ENCODE data around the gene JMJD1C.

Gene JMJD1C

GRCh38 chr10:63205421-63205820, 260.4 kb downstream of the JMJD1C start:
- Mint-ChIP-seq H3K27me3 (no peaks in the 10 kb centered on the region), H3K36me3 (ENCODE audit: low read depth) (peaks cover 75% of the 10 kb centered on the region), H3K9me3 (no peaks in the 10 kb centered on the region), H3K27ac (no peak overlapping the region), H3K4me1 (ENCODE audit: low read depth) (peaks cover 50% of the 10 kb centered on the region), H3K4me3 (peak overlapping the region; percentile 21)
- DNase-seq: no peak

GRCh38 chr10:63204667-63205391, 260.9 kb downstream of the JMJD1C start:
- peak overlapping the region; percentile 58 for H3K27ac Mint-ChIP-seq
- H3K9me3 Mint-ChIP-seq: no peaks in the 10 kb centered on the region
- no peaks in the 10 kb centered on the region for H3K27me3 Mint-ChIP-seq
- H3K4me1 Mint-ChIP-seq (ENCODE audit: low read depth): peaks cover 46% of the 10 kb centered on the region
- DNase-seq: no peak
- H3K36me3 Mint-ChIP-seq (ENCODE audit: low read depth): peaks cover 73% of the 10 kb centered on the region
- H3K4me3 Mint-ChIP-seq: peak overlapping the region; percentile 21

- Mint-ChIP-seq H3K4me3 (no peak overlapping the region), H3K36me3 (ENCODE audit: low read depth) (peaks cover 75% of the 10 kb centered on the region), H3K9me3 (no peaks in the 10 kb centered on the region), H3K4me1 (ENCODE audit: low read depth) (peaks cover 22% of the 10 kb centered on the region), H3K27ac (no peak overlapping the region), H3K27me3 (no peaks in the 10 kb centered on the region)
- no peak for DNase-seq
Observed at GRCh38 chr10:63201118-63201517, 264.7 kb downstream of the JMJD1C start.

- H3K9me3 Mint-ChIP-seq: no peaks in the 10 kb centered on the region
- no peak overlapping the region for H3K4me3 Mint-ChIP-seq
- DNase-seq: no peak
- peaks cover 15% of the 10 kb centered on the region for H3K4me1 Mint-ChIP-seq (ENCODE audit: low read depth)
- H3K36me3 Mint-ChIP-seq (ENCODE audit: low read depth): peaks cover 71% of the 10 kb centered on the region
- H3K27ac Mint-ChIP-seq: no peak overlapping the region
- H3K27me3 Mint-ChIP-seq: no peaks in the 10 kb centered on the region
Observed at GRCh38 chr10:63200431-63200830, 265.3 kb downstream of the JMJD1C start.

- Mint-ChIP-seq H3K27me3 (no peaks in the 10 kb centered on the region), H3K4me1 (ENCODE audit: low read depth) (peaks cover 8% of the 10 kb centered on the region)
Observed at GRCh38 chr10:63199716-63200115, 266.1 kb downstream of the JMJD1C start.

GRCh38 chr10:63197344-63198092, 268.3 kb downstream of the JMJD1C start:
- H3K27me3 Mint-ChIP-seq: no peaks in the 10 kb centered on the region
- H3K27ac Mint-ChIP-seq: peak overlapping the region; percentile 7
- H3K36me3 Mint-ChIP-seq (ENCODE audit: low read depth): peaks cover 79% of the 10 kb centered on the region
- H3K9me3 Mint-ChIP-seq: no peaks in the 10 kb centered on the region
- no peak overlapping the region for H3K4me3 Mint-ChIP-seq
- DNase-seq: no peak
- peaks cover 1% of the 10 kb centered on the region for H3K4me1 Mint-ChIP-seq (ENCODE audit: low read depth)

More at GRCh38 chr10:63199716-63200115, 266.1 kb downstream of the JMJD1C start:
- Mint-ChIP-seq H3K4me3 (no peak overlapping the region), H3K9me3 (no peaks in the 10 kb centered on the region), H3K36me3 (ENCODE audit: low read depth) (peaks cover 68% of the 10 kb centered on the region), H3K27ac (no peak overlapping the region)
- DNase-seq: no peak

- H3K27me3 Mint-ChIP-seq: no peaks in the 10 kb centered on the region
- peak overlapping the region; percentile 31 for H3K27ac Mint-ChIP-seq
- H3K36me3 Mint-ChIP-seq (ENCODE audit: low read depth): peaks cover 86% of the 10 kb centered on the region
- H3K4me3 Mint-ChIP-seq: no peak overlapping the region
- H3K4me1 Mint-ChIP-seq (ENCODE audit: low read depth): no peaks in the 10 kb centered on the region
- H3K9me3 Mint-ChIP-seq: no peaks in the 10 kb centered on the region
- DNase-seq: no peak
Observed at GRCh38 chr10:63192826-63193225, 273.0 kb downstream of the JMJD1C start.

GRCh38 chr10:63175534-63175933, 290.2 kb downstream of the JMJD1C start:
- Mint-ChIP-seq H3K9me3 (no peaks in the 10 kb centered on the region), H3K27ac (no peak overlapping the region), H3K36me3 (ENCODE audit: low read depth) (peaks cover 92% of the 10 kb centered on the region), H3K4me1 (ENCODE audit: low read depth) (peaks cover 61% of the 10 kb centered on the region), H3K27me3 (no peaks in the 10 kb centered on the region), H3K4me3 (no peak overlapping the region)
- no peak for DNase-seq

GRCh38 chr10:63173468-63174232, 292.1 kb downstream of the JMJD1C start:
- peaks cover 93% of the 10 kb centered on the region for H3K36me3 Mint-ChIP-seq (ENCODE audit: low read depth)
- peaks cover 76% of the 10 kb centered on the region for H3K4me1 Mint-ChIP-seq (ENCODE audit: low read depth)
- peak overlapping the region; percentile 52 for H3K4me3 Mint-ChIP-seq

GRCh38 chr10:63171926-63172325, 293.9 kb downstream of the JMJD1C start:
- no peaks in the 10 kb centered on the region for H3K27me3 Mint-ChIP-seq
- no peak for DNase-seq
- H3K4me3 Mint-ChIP-seq: no peak overlapping the region
- H3K4me1 Mint-ChIP-seq (ENCODE audit: low read depth): peaks cover 76% of the 10 kb centered on the region
- H3K9me3 Mint-ChIP-seq: no peaks in the 10 kb centered on the region
- H3K36me3 Mint-ChIP-seq (ENCODE audit: low read depth): peaks cover 88% of the 10 kb centered on the region
- H3K27ac Mint-ChIP-seq: peak overlapping the region; percentile 87

More at GRCh38 chr10:63173468-63174232, 292.1 kb downstream of the JMJD1C start:
- H3K27me3 Mint-ChIP-seq: no peaks in the 10 kb centered on the region
- no peak for DNase-seq
- no peaks in the 10 kb centered on the region for H3K9me3 Mint-ChIP-seq
- peak overlapping the region; percentile 92 for H3K27ac Mint-ChIP-seq

GRCh38 chr10:63171255-63171855, 294.4 kb downstream of the JMJD1C start:
- peaks cover 74% of the 10 kb centered on the region for H3K4me1 Mint-ChIP-seq (ENCODE audit: low read depth)
- H3K27me3 Mint-ChIP-seq: no peaks in the 10 kb centered on the region
- peak overlapping the region; percentile 18 for H3K4me3 Mint-ChIP-seq
- H3K27ac Mint-ChIP-seq: peak overlapping the region; percentile 87
- H3K36me3 Mint-ChIP-seq (ENCODE audit: low read depth): peaks cover 88% of the 10 kb centered on the region
- DNase-seq: no peak
- no peaks in the 10 kb centered on the region for H3K9me3 Mint-ChIP-seq

GRCh38 chr10:63169624-63170023, 296.2 kb downstream of the JMJD1C start:
- Mint-ChIP-seq H3K4me1 (ENCODE audit: low read depth) (peaks cover 65% of the 10 kb centered on the region), H3K4me3 (no peak overlapping the region), H3K27ac (peak overlapping the region; percentile 86), H3K36me3 (ENCODE audit: low read depth) (peaks cover 84% of the 10 kb centered on the region), H3K9me3 (no peaks in the 10 kb centered on the region), H3K27me3 (no peaks in the 10 kb centered on the region)
- no peak for DNase-seq

GRCh38 chr10:63168821-63169462, 296.8 kb downstream of the JMJD1C start:
- peak overlapping the region; percentile 86 for H3K27ac Mint-ChIP-seq
- peaks cover 58% of the 10 kb centered on the region for H3K4me1 Mint-ChIP-seq (ENCODE audit: low read depth)
- no peaks in the 10 kb centered on the region for H3K9me3 Mint-ChIP-seq
- no peak for DNase-seq
- H3K27me3 Mint-ChIP-seq: no peaks in the 10 kb centered on the region
- H3K4me3 Mint-ChIP-seq: no peak overlapping the region
- peaks cover 84% of the 10 kb centered on the region for H3K36me3 Mint-ChIP-seq (ENCODE audit: low read depth)

GRCh38 chr10:63166742-63167258, 299.0 kb downstream of the JMJD1C start:
- DNase-seq: no peak
- no peaks in the 10 kb centered on the region for H3K9me3 Mint-ChIP-seq
- no peak overlapping the region for H3K27ac Mint-ChIP-seq
- no peak overlapping the region for H3K4me3 Mint-ChIP-seq
- peaks cover 71% of the 10 kb centered on the region for H3K36me3 Mint-ChIP-seq (ENCODE audit: low read depth)
- no peaks in the 10 kb centered on the region for H3K27me3 Mint-ChIP-seq
- H3K4me1 Mint-ChIP-seq (ENCODE audit: low read depth): peaks cover 39% of the 10 kb centered on the region
